ENCODE results near the gene S100P.

GRCh38 chr4:6687947-6688878, 5.5 kb upstream of the S100P start:
- TF ChIP-seq CTCF (IDR thresholded peaks at IDR 0.05) (no peak), EZH2phosphoT487 (IDR thresholded peaks at IDR 0.05) (no peak), EZH2 (IDR thresholded peaks at IDR 0.05) (no peak)

Measured in neural progenitor cell (in vitro differentiated cells).